ENCODE measurements around the gene MYL10. TPM values are rescaled to one million over a fixed set of nuclear protein-coding genes. Genes with fewer than 3 reads are reported as not detected.

The MYL10 gene
- total and polyA plus RNA-seq, 2 donors (not counting 3 experiments of a cell fraction or from before 2014, with no cell fraction given) = not detected

DNA sequence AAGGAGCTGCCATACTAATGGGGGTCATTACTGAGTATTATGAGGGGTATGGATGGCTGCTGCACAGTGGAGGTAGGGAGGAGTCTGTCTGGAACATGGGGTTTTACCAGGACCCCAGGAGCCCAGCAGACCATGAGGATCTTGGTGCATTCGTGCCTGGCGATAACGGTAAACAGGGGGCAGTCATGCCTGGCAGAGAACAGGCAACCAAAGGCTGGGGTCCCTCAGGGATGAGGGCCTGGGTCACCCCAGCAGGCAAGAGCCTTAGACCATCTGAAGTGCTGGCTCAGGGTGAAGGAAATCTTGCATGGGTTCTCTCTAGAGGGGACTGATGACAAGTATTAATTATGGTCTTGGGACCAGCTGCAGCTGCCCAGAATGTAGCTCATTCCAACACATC lies 46.1 kb downstream of the MYL10 start:
- no peak for DNase-seq (ENCODE audit: low read depth, low spot score)
- Histone ChIP-seq H3K27me3 (ENCODE audit: control insufficient read depth in 2 of 2, insufficient read depth in 2 of 2, low read length in 2 of 2) (peaks cover 0 to 6% of the 10 kb centered on the region in 2 experiments), H4K20me1 (replicated peaks; ENCODE audit: control insufficient read depth, extremely low read depth, insufficient read depth, low read length) (no peaks in the 10 kb centered on the region), H3K4me1 (ENCODE audit: control insufficient read depth, extremely low read depth, insufficient read depth, low read length) (no peaks in the 10 kb centered on the region), H3K9me1 (replicated peaks; ENCODE audit: control insufficient read depth, extremely low read depth, insufficient read depth, low read length) (no peaks in the 10 kb centered on the region), H3K36me3 (ENCODE audit: control insufficient read depth in 2 of 2, extremely low read depth in 1 of 2, insufficient read depth in 2 of 2, low read length in 2 of 2) (no peaks in the 10 kb centered on the region), H3K9ac (replicated peaks; ENCODE audit: extremely low read depth, insufficient read depth, low read length) (no peak overlapping the region), H3K9me3 (replicated peaks; ENCODE audit: control insufficient read depth, insufficient read depth, low read length) (no peaks in the 10 kb centered on the region), H3K27ac (ENCODE audit: insufficient read depth, low read depth, low read length) (no peak overlapping the region), H3K79me2 (ENCODE audit: control insufficient read depth, insufficient read depth, low read length) (no peaks in the 10 kb centered on the region), H3K4me2 (ENCODE audit: insufficient read depth, low read length) (no peak overlapping the region), H3K4me3 (replicated peaks in 1 of 3; ENCODE audit: insufficient read depth in 1 of 3, low read depth in 1 of 3, low read length in 3 of 3) (no peak overlapping the region), H2AFZ (ENCODE audit: low read depth, low read length) (no peak overlapping the region)
- ChIA-PET CTCF (interaction anchor here (1.2 kb wide), 1 partner anchor 12 kb away, joined by 4 read pairs; no protein-coding TSS in a partner anchor), POLR2A (no interaction called here)
- BruUV-seq (replicated peaks) = no TSS peak
- dilution Hi-C loops (cut with MboI; ENCODE audit: extremely low pct_ligation_motif_present, low sequenced_read_pairs) (no loop called here), intact Hi-C loops (cut with micrococcal nuclease) (no loop called here)
- no peak for FAIRE-seq
- TF ChIP-seq POLR2AphosphoS5 (IDR thresholded peaks at IDR 0.05; ENCODE audit: insufficient read depth, low read depth, low read length) = no peak
- no peak for TF ChIP-seq FOS (IDR thresholded peaks at IDR 0.05; ENCODE audit: borderline replicate concordance, insufficient read depth, low read length)
- TF ChIP-seq JUN (IDR thresholded peaks at IDR 0.05; ENCODE audit: borderline replicate concordance, insufficient read depth, insufficient read length, low read depth) = no peak
- TF ChIP-seq, protein P1, sequence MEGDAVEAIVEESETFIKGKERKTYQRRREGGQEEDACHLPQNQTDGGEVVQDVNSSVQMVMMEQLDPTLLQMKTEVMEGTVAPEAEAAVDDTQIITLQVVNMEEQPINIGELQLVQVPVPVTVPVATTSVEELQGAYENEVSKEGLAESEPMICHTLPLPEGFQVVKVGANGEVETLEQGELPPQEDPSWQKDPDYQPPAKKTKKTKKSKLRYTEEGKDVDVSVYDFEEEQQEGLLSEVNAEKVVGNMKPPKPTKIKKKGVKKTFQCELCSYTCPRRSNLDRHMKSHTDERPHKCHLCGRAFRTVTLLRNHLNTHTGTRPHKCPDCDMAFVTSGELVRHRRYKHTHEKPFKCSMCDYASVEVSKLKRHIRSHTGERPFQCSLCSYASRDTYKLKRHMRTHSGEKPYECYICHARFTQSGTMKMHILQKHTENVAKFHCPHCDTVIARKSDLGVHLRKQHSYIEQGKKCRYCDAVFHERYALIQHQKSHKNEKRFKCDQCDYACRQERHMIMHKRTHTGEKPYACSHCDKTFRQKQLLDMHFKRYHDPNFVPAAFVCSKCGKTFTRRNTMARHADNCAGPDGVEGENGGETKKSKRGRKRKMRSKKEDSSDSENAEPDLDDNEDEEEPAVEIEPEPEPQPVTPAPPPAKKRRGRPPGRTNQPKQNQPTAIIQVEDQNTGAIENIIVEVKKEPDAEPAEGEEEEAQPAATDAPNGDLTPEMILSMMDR (IDR thresholded peaks at IDR 0.05; ENCODE audit: extremely low read depth in 1 of 2, insufficient read depth in 1 of 2, low read depth in 1 of 2, low read length in 2 of 2) = no peak
- no peak for TF ChIP-seq EZH2 (IDR thresholded peaks at IDR 0.05; ENCODE audit: borderline replicate concordance, low read depth, low read length, severe bottlenecking)
- TF ChIP-seq, protein P2, sequence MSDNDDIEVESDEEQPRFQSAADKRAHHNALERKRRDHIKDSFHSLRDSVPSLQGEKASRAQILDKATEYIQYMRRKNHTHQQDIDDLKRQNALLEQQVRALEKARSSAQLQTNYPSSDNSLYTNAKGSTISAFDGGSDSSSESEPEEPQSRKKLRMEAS (IDR thresholded peaks at IDR 0.05; ENCODE audit: insufficient read depth, insufficient read length) = no peak
- no peak for TF ChIP-seq MYC (IDR thresholded peaks at IDR 0.05; ENCODE audit: low read depth, low read length)
- TF ChIP-seq GATA2 (IDR thresholded peaks at IDR 0.05; ENCODE audit: insufficient read depth, insufficient read length, low read depth, low read length) = no peak
- TF ChIP-seq POLR2A (IDR thresholded peaks at IDR 0.05; ENCODE audit: low read depth, low read length) = no peak

Measured in endothelial cell of umbilical vein (primary cell).